ENCODE results near the gene ZNF175. TPM values are rescaled to one million over a fixed set of nuclear protein-coding genes. Genes with fewer than 3 reads are reported as not detected.

The ZNF175 gene
- total RNA-seq, 4 donors from 2014 or later = 3.6 to 5.8 (median 4.9) TPM

DNA sequence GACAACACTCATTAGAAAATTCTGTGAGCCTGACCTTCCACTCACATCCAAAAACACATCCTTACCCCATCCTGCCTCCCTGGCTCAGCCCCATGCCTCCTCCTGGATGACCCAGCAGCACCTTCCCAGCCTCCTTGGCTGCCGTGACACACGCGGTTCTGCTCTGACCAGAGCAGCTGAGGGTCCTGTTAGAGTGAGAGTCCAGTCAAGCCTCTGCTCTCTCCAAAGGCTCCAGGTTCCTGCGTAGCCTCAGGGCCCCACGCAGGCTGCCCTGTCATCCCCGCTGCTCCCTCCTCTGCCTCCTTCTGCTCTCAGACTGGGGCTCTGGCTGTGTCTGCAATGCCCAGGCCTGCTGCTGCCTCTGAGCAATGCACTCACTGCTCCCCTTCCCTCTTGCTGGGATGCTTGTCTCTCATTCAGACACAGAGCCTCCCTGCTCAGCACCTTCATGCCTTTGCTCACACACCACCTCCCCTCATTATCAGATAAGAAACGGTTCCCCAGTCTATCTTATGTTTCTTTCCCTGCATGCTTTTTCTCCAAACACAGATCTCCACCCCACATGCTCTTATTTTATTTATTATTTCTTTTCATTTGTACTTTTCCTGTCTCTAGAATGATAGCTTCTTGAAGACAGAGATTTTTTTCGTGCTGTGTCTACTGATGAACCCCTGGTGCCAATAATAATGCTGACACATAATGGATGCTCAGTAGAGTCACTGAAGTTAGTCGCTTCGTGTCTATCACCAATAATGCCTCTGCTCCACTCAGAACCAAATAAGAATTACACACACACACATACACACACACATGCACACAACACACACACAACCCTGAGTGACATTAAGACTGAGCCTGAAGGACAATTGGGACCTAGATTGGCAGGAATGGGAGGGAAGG, 29.4 kb upstream of the ZNF175 start:
- intact Hi-C loops (cut with DNase I) = no loop called here
- Histone ChIP-seq H3K4me3 (no peak overlapping the region), H3K27me3 (peaks cover 0 to 67% (median 0%) of the 10 kb centered on the region in 4 donors), H3K9me3 (no peaks in the 10 kb centered on the region), H3K27ac (replicated peaks in 1 of 4) (no peak overlapping the region), H3K36me3 (no peaks in the 10 kb centered on the region), H3K4me1 (no peaks in the 10 kb centered on the region)
- peak; percentile 88 for DNase-seq (ENCODE audit: extremely low spot score)
- TF ChIP-seq EP300 (IDR thresholded peaks at IDR 0.05) (no peak), POLR2A (IDR thresholded peaks at IDR 0.05; ENCODE audit: low read depth) (no peak), POLR2AphosphoS5 (IDR thresholded peaks at IDR 0.05) (no peak)
- TF ChIP-seq, protein P1, sequence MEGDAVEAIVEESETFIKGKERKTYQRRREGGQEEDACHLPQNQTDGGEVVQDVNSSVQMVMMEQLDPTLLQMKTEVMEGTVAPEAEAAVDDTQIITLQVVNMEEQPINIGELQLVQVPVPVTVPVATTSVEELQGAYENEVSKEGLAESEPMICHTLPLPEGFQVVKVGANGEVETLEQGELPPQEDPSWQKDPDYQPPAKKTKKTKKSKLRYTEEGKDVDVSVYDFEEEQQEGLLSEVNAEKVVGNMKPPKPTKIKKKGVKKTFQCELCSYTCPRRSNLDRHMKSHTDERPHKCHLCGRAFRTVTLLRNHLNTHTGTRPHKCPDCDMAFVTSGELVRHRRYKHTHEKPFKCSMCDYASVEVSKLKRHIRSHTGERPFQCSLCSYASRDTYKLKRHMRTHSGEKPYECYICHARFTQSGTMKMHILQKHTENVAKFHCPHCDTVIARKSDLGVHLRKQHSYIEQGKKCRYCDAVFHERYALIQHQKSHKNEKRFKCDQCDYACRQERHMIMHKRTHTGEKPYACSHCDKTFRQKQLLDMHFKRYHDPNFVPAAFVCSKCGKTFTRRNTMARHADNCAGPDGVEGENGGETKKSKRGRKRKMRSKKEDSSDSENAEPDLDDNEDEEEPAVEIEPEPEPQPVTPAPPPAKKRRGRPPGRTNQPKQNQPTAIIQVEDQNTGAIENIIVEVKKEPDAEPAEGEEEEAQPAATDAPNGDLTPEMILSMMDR (IDR thresholded peaks at IDR 0.05) = no peak
- WGBS = 54% methylated on average over 10 of the region's 10 CpGs

DNA sequence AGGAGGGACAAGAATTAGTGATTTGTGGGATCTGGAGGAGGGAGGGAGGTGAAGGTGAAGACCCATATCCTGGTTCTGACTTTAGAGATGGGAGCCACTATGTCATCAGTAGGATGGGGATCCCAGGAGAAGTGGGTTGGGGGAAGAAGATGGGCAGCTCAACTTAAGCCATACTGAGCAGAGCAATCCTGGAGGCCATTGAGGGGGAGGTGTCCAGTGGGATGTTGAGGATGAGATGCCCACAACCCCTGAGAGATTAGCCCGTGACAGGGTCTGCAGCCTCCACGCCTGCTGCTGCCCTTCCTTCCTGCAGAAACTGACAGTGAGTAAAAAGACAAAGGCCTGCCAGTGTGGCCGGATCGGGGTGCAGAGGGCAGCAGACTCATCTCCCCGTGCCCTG, 28.4 kb upstream of the ZNF175 start:
- Histone ChIP-seq H3K27me3 (peaks cover 0 to 64% (median 0%) of the 10 kb centered on the region in 4 donors), H3K4me1 (no peaks in the 10 kb centered on the region), H3K27ac (replicated peaks in 1 of 4) (no peak overlapping the region), H3K4me3 (no peak overlapping the region), H3K9me3 (no peaks in the 10 kb centered on the region), H3K36me3 (no peaks in the 10 kb centered on the region)
- TF ChIP-seq POLR2A (IDR thresholded peaks at IDR 0.05; ENCODE audit: low read depth) (no peak), POLR2AphosphoS5 (IDR thresholded peaks at IDR 0.05) (no peak), EP300 (IDR thresholded peaks at IDR 0.05) (no peak)
- TF ChIP-seq, protein P1 (IDR thresholded peaks at IDR 0.05) = no peak
- intact Hi-C loops (cut with DNase I) = no loop called here
- no peak for DNase-seq (ENCODE audit: extremely low spot score)
- 76% methylated on average over 5 of the region's 5 CpGs for WGBS

GRCh38 chr19:51544038-51544437, 27.0 kb upstream of the ZNF175 start:
- no peak for DNase-seq (ENCODE audit: extremely low spot score)
- no peaks in the 10 kb centered on the region for H3K36me3 ChIP-seq
- intact Hi-C loops (cut with DNase I) = no loop called here
- H3K27ac ChIP-seq (replicated peaks in 1 of 4) = no peak overlapping the region
- peaks cover 0 to 61% (median 0%) of the 10 kb centered on the region in 4 donors for H3K27me3 ChIP-seq
- no peaks in the 10 kb centered on the region for H3K4me1 ChIP-seq
- H3K4me3 ChIP-seq = no peak overlapping the region
- H3K9me3 ChIP-seq = no peaks in the 10 kb centered on the region
- WGBS = 76% methylated on average over 6 of the region's 6 CpGs
- no peak for TF ChIP-seq POLR2A (IDR thresholded peaks at IDR 0.05; ENCODE audit: low read depth)
- no peak for TF ChIP-seq EP300 (IDR thresholded peaks at IDR 0.05)
- TF ChIP-seq, protein P1 (IDR thresholded peaks at IDR 0.05) = no peak
- TF ChIP-seq POLR2AphosphoS5 (IDR thresholded peaks at IDR 0.05) = no peak

DNA sequence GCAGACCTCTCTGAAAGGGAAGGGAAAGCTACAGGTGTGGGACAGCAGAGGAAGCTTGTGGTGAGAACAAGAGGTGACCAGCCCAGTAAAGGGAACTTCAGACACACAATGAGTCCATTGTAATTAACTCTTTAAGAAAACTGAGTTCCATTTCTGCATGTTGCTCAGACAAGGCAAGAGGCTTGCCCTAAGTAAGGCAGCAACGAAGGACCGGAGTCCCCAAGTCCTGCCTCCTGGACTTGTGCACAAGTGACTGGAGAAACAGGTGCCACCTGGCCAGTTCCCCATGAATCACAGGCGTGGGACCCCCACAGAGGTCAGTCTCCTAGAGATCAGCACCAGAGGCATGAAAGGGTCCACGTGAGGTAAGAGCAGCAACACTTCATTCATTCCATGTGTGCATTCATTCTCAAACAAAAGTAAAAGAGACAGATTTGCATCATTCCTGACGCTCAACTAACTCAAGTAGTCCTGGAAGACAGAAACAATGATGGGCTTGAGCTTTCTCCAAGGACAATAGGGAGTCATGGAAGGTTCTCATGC, 24.9 kb upstream of the ZNF175 start:
- Histone ChIP-seq H3K4me3 (no peak overlapping the region), H3K9me3 (no peaks in the 10 kb centered on the region), H3K36me3 (no peaks in the 10 kb centered on the region), H3K4me1 (no peaks in the 10 kb centered on the region), H3K27ac (replicated peaks in 1 of 4) (no peak overlapping the region), H3K27me3 (peaks cover 0 to 65% (median 0%) of the 10 kb centered on the region in 4 donors)
- WGBS = 57% methylated on average over 5 of the region's 5 CpGs
- no peak for DNase-seq (ENCODE audit: extremely low spot score)
- TF ChIP-seq, protein P1 (IDR thresholded peaks at IDR 0.05) = no peak
- no peak for TF ChIP-seq POLR2A (IDR thresholded peaks at IDR 0.05; ENCODE audit: low read depth)
- TF ChIP-seq EP300 (IDR thresholded peaks at IDR 0.05) = no peak
- TF ChIP-seq POLR2AphosphoS5 (IDR thresholded peaks at IDR 0.05) = no peak
- intact Hi-C loops (cut with DNase I) = no loop called here
